Calu3 (cell line): ENCODE measurements around the gene DNAH5. TPM values are rescaled to one million over a fixed set of nuclear protein-coding genes. Genes with fewer than 3 reads are reported as not detected.

Source experiments
- BruUV-seq: library from RNA; stranded (reverse); fragments of 400-500 nt; replicated peaks from 2 replicates; lab custom pipeline; 2021; lab: Mats Ljungman, UMichigan
- CTCF ChIA-PET: fragments of 300-600 bp; sonication (Branson Sonifier 250); formaldehyde crosslinking; loops from one replicate; lab custom pipeline; 2022; ENCODE audit warnings: antibody characterized with exemption; lab: Charles Lee
- DNase-seq: peaks from one replicate; pipeline ENCODE4 v3.0.0; 2022
- H3K27ac Mint-ChIP-seq: one replicate; pipeline ENCODE4 v1.8.0; 2022; ENCODE audit warnings: mixed read lengths; ENCODE audit not compliant: unreplicated experiment
- H3K27me3 Mint-ChIP-seq: one replicate; pipeline ENCODE4 v1.8.0; 2022; ENCODE audit warnings: mixed read lengths; ENCODE audit not compliant: unreplicated experiment
- H3K36me3 Mint-ChIP-seq: one replicate; pipeline ENCODE4 v1.8.0; 2022; ENCODE audit warnings: mild to moderate bottlenecking, moderate library complexity, mixed read lengths; ENCODE audit not compliant: insufficient read depth, unreplicated experiment
- H3K4me1 Mint-ChIP-seq: one replicate; pipeline ENCODE4 v1.8.0; 2022; ENCODE audit warnings: mild to moderate bottlenecking, low read depth, mixed read lengths; ENCODE audit not compliant: unreplicated experiment
- H3K4me3 Mint-ChIP-seq: one replicate; pipeline ENCODE4 v1.8.0; 2022; ENCODE audit warnings: mild to moderate bottlenecking, low read depth, moderate library complexity, mixed read lengths; ENCODE audit not compliant: unreplicated experiment
- H3K9me3 Mint-ChIP-seq: one replicate; pipeline ENCODE4 v1.8.0; 2022; ENCODE audit warnings: low read depth, mixed read lengths; ENCODE audit not compliant: unreplicated experiment
- intact Hi-C: fragments of 100-400 bp; cut with micrococcal nuclease; formaldehyde crosslinking; loops from one replicate; pipeline ENCODE4 v1.10.0; 2022; ENCODE audit not compliant: unreplicated experiment
- total RNA-seq: library from RNA; stranded (reverse); gene quantifications from 2 replicates; pipeline ENCODE4 v1.2.3, GENCODE V29; 2022
- TF ChIP-seq, protein P1 (sequence below): fragments of 200-600 bp; IDR thresholded peaks from one replicate; pipeline ENCODE4 v1.8.0; 2022; ENCODE audit warnings: antibody characterized with exemption; ENCODE audit not compliant: unreplicated experiment

Gene DNAH5
- total RNA-seq, 1 experiment from 2014 or later, result 5.8 TPM

DNA sequence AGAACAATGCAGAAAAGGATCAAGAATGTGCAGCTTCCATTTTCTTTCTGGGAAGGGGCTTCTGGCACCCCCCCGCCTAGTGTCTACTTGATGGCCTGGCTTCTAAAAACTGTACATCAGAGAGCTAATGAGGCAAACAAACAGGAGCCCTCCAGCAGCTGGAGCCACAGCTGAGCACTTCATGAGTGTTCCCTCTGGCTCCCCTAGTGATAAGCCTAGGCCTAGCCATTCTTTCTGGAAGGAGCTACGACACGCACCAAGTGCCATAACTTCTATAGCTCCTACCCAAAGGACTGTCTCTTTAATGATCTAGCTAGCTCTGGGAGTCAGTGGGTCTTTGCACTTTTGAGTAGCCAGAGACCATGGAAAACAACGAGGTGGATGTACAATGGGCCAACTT, 66.1 kb downstream of the DNAH5 start:
- Mint-ChIP-seq H3K27me3 (no peaks in the 10 kb centered on the region), H3K36me3 (no peaks in the 10 kb centered on the region), H3K4me3 (no peak overlapping the region), H3K9me3 (peaks cover 2% of the 10 kb centered on the region), H3K27ac (no peak overlapping the region), H3K4me1 (no peaks in the 10 kb centered on the region)
- intact Hi-C loops, result no loop called here
- no TSS peak for BruUV-seq
- TF ChIP-seq, protein P1, sequence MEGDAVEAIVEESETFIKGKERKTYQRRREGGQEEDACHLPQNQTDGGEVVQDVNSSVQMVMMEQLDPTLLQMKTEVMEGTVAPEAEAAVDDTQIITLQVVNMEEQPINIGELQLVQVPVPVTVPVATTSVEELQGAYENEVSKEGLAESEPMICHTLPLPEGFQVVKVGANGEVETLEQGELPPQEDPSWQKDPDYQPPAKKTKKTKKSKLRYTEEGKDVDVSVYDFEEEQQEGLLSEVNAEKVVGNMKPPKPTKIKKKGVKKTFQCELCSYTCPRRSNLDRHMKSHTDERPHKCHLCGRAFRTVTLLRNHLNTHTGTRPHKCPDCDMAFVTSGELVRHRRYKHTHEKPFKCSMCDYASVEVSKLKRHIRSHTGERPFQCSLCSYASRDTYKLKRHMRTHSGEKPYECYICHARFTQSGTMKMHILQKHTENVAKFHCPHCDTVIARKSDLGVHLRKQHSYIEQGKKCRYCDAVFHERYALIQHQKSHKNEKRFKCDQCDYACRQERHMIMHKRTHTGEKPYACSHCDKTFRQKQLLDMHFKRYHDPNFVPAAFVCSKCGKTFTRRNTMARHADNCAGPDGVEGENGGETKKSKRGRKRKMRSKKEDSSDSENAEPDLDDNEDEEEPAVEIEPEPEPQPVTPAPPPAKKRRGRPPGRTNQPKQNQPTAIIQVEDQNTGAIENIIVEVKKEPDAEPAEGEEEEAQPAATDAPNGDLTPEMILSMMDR, result no peak
- no peak for DNase-seq
- CTCF ChIA-PET, result no interaction called here

GRCh38 chr5:13866792-13867191, 77.7 kb downstream of the DNAH5 start:
- peak; percentile 48 for DNase-seq
- peaks cover 2% of the 10 kb centered on the region for H3K9me3 Mint-ChIP-seq
- no peaks in the 10 kb centered on the region for H3K27me3 Mint-ChIP-seq
- TF ChIP-seq, protein P1, result no peak
- intact Hi-C loops, result no loop called here
- H3K36me3 Mint-ChIP-seq, result no peaks in the 10 kb centered on the region
- H3K4me1 Mint-ChIP-seq, result no peaks in the 10 kb centered on the region
- no TSS peak for BruUV-seq
- CTCF ChIA-PET, result no interaction called here
- no peak overlapping the region for H3K4me3 Mint-ChIP-seq
- no peak overlapping the region for H3K27ac Mint-ChIP-seq

- Mint-ChIP-seq H3K36me3 (no peaks in the 10 kb centered on the region), H3K9me3 (peaks cover 2% of the 10 kb centered on the region), H3K4me1 (no peaks in the 10 kb centered on the region), H3K4me3 (no peak overlapping the region), H3K27me3 (no peaks in the 10 kb centered on the region), H3K27ac (no peak overlapping the region)
- intact Hi-C loops, result no loop called here
- no peak for DNase-seq
- TF ChIP-seq, protein P1, result no peak
- no TSS peak for BruUV-seq
- CTCF ChIA-PET, result interaction anchor here (1.5 kb wide), 1 partner anchor 13 kb away, joined by 4 read pairs; no protein-coding TSS in a partner anchor
Measured at GRCh38 chr5:13865312-13865711, 79.2 kb downstream of the DNAH5 start.

GRCh38 chr5:13860146-13860545, 84.3 kb downstream of the DNAH5 start:
- CTCF ChIA-PET, result no interaction called here
- H3K4me1 Mint-ChIP-seq, result no peaks in the 10 kb centered on the region
- no peaks in the 10 kb centered on the region for H3K36me3 Mint-ChIP-seq
- DNase-seq, result no peak
- BruUV-seq, result no TSS peak
- no peak overlapping the region for H3K4me3 Mint-ChIP-seq
- H3K27ac Mint-ChIP-seq, result no peak overlapping the region
- TF ChIP-seq, protein P1, result no peak
- no peaks in the 10 kb centered on the region for H3K27me3 Mint-ChIP-seq
- intact Hi-C loops, result no loop called here
- H3K9me3 Mint-ChIP-seq, result peaks cover 6% of the 10 kb centered on the region
